Natural killer cell (primary cell): Measurements from ENCODE around the gene RFC5. TPM values are rescaled to one million over a fixed set of nuclear protein-coding genes. Genes with fewer than 3 reads are reported as not detected.

Experiments
- ATAC-seq, 3 donors: fragments of 150-1000 bp in 2 of 3; fragments of 200-7000 bp in 1 of 3; cut with Tn5 transposase; 1 replicate in 1 of 3; 2 replicates in 2 of 3; pipeline ENCODE4 v1.10.0; 2021; ENCODE audit warnings: mild to moderate bottlenecking in 2 of 3, moderate library complexity in 2 of 3
- DNase-seq, 2 donors: peaks; one replicate each; pipeline versions ENCODE4 v3.0.0 to v3.0.0-alpha.2; 2013 to 2021; ENCODE audit warnings: mixed read lengths in 1 of 2
- H3K27ac ChIP-seq: one replicate; pipeline ENCODE4 v1.5.1; 2013; ENCODE audit warnings: mild to moderate bottlenecking, low read length
- H3K27me3 ChIP-seq: one replicate; pipeline ENCODE4 v1.6.1; 2013; ENCODE audit warnings: low read length; ENCODE audit not compliant: control insufficient read depth, insufficient read depth
- H3K36me3 ChIP-seq: one replicate; pipeline ENCODE4 v1.6.1; 2013; ENCODE audit warnings: low read length; ENCODE audit not compliant: control insufficient read depth, insufficient read depth
- H3K4me1 ChIP-seq: one replicate; pipeline ENCODE4 v1.6.1; 2013; ENCODE audit warnings: low read length; ENCODE audit not compliant: control insufficient read depth, insufficient read depth
- H3K4me3 ChIP-seq: one replicate; pipeline ENCODE4 v1.5.1; 2013; ENCODE audit warnings: low read length
- H3K9me3 ChIP-seq: one replicate; pipeline ENCODE4 v1.6.1; 2013; ENCODE audit warnings: low read length; ENCODE audit not compliant: control insufficient read depth, insufficient read depth
- H3K27ac Mint-ChIP-seq, 2 donors: one replicate each; pipeline ENCODE4 v1.8.0; 2022; ENCODE audit warnings: mild to moderate bottlenecking in 2 of 2, mixed read lengths in 2 of 2, moderate library complexity in 1 of 2
- H3K27me3 Mint-ChIP-seq, 2 donors: one replicate each; pipeline ENCODE4 v1.8.0; 2022; ENCODE audit warnings: low read depth in 2 of 2, mixed read lengths in 2 of 2
- H3K36me3 Mint-ChIP-seq: one replicate; pipeline ENCODE4 v1.8.0; 2022; ENCODE audit warnings: mixed read lengths
- H3K4me1 Mint-ChIP-seq, 2 donors: one replicate each; pipeline ENCODE4 v1.8.0; 2022; ENCODE audit warnings: mixed read lengths in 2 of 2
- H3K4me3 Mint-ChIP-seq: one replicate; pipeline ENCODE4 v1.8.0; 2022; ENCODE audit warnings: mild to moderate bottlenecking, moderate library complexity, mixed read lengths
- H3K9me3 Mint-ChIP-seq, 2 donors: one replicate each; pipeline ENCODE4 v1.8.0; 2022; ENCODE audit warnings: mixed read lengths in 2 of 2
- WGBS: methylation state at CpG from one replicate; pipeline ENCODE4 v1.1.7; 2013; ENCODE audit warnings: missing lambda C conversion rate; ENCODE audit not compliant: insufficient coverage; 5-methylcytosine and 5-hydroxymethylcytosine counted together
- intact Hi-C: fragments of 100-400 bp; cut with micrococcal nuclease; formaldehyde crosslinking; loops from one replicate; pipeline ENCODE4 v1.14.2; 2022
- total RNA-seq, 4 donors: library from RNA; stranded (reverse); fragments of 120-200 nt in 1 of 4; gene quantifications; one replicate each; pipeline versions ENCODE4 v1.2.3 to v1.2.4, GENCODE V29; 2013 to 2022
- TF ChIP-seq, protein P1 (sequence below): fragments of 200-600 bp; IDR thresholded peaks from one replicate; pipeline ENCODE4 v1.8.0; 2022; ENCODE audit warnings: antibody characterized with exemption

RFC5 gene
- total RNA-seq, 3 donors from 2014 or later (not counting 1 experiment from before 2014, with no cell fraction given): 11.9 to 19.6 (median 15.8) TPM

DNA sequence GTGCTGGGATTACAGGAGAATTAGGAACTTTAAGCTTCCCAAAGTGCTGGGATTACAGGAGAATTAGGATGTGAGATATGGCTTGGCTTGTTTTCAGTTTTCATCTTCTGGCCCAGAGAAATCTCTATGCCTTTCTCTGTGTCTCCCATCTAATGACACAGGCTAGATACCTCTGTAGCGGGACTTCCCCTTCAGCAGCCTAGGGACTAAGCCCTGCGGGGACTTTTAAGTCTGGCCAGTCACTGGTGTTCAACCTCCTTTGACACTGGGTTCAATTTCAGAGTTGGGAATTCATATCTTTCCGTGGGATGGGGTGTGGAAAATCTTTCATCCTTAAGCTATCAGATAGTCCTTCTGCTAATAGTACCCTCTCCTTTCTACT, 6.2 kb downstream of the RFC5 start:
- H3K36me3 ChIP-seq: peaks cover 33% of the 10 kb centered on the region
- no peaks in the 10 kb centered on the region for H3K27me3 Mint-ChIP-seq
- ATAC-seq (no peak), DNase-seq (no peak)
- H3K4me1 Mint-ChIP-seq: peaks cover 4 to 5% of the 10 kb centered on the region in 2 donors
- H3K27ac ChIP-seq: no peak overlapping the region
- H3K4me3 ChIP-seq: no peak overlapping the region
- no peaks in the 10 kb centered on the region for H3K4me1 ChIP-seq
- no peak overlapping the region for H3K27ac Mint-ChIP-seq
- no peaks in the 10 kb centered on the region for H3K9me3 Mint-ChIP-seq
- H3K36me3 Mint-ChIP-seq: peaks cover 6% of the 10 kb centered on the region
- no peaks in the 10 kb centered on the region for H3K9me3 ChIP-seq
- H3K4me3 Mint-ChIP-seq: no peak overlapping the region
- H3K27me3 ChIP-seq: no peaks in the 10 kb centered on the region
- intact Hi-C loops: no loop called here
- TF ChIP-seq, protein P1, sequence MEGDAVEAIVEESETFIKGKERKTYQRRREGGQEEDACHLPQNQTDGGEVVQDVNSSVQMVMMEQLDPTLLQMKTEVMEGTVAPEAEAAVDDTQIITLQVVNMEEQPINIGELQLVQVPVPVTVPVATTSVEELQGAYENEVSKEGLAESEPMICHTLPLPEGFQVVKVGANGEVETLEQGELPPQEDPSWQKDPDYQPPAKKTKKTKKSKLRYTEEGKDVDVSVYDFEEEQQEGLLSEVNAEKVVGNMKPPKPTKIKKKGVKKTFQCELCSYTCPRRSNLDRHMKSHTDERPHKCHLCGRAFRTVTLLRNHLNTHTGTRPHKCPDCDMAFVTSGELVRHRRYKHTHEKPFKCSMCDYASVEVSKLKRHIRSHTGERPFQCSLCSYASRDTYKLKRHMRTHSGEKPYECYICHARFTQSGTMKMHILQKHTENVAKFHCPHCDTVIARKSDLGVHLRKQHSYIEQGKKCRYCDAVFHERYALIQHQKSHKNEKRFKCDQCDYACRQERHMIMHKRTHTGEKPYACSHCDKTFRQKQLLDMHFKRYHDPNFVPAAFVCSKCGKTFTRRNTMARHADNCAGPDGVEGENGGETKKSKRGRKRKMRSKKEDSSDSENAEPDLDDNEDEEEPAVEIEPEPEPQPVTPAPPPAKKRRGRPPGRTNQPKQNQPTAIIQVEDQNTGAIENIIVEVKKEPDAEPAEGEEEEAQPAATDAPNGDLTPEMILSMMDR: no peak
- WGBS: 100% methylated on average over 2 of the region's 3 CpGs

DNA sequence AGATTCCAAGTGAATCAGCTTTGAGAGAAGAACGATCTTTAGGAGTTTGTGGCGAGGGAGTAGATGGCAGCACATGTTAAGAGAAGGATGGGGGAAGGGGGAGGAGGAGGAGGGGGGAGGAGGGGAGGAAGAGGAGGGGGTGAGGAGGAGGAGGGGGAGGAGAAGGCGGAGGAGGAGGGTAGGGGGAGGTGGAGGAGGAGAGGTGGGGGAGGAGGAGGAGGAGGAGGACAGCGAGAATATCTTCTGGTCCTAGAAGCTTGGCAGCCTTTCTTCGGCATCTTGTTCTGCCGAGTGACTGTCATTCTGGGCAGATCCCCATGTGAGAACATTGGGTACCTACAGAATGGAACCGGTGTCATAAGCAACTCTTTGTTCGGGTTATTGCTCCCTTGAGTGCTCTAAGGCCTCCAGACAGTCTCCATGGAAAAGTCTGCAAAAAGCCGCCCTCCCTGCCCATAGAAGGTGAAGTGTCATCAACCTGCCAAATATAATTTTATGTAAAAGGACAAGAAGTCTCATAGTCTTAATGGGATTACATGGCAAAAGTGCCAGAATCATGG, 6.9 kb downstream of the RFC5 start:
- ATAC-seq: no peak
- 94% methylated on average over 8 of the region's 9 CpGs for WGBS
- Mint-ChIP-seq H3K4me3 (no peak overlapping the region), H3K36me3 (peaks cover 6% of the 10 kb centered on the region), H3K4me1 (no peaks in the 10 kb centered on the region), H3K27ac (no peak overlapping the region), H3K27me3 (no peaks in the 10 kb centered on the region), H3K9me3 (no peaks in the 10 kb centered on the region)
- Histone ChIP-seq H3K4me1 (no peaks in the 10 kb centered on the region), H3K36me3 (peaks cover 33% of the 10 kb centered on the region), H3K4me3 (no peak overlapping the region), H3K27ac (no peak overlapping the region), H3K9me3 (no peaks in the 10 kb centered on the region), H3K27me3 (no peaks in the 10 kb centered on the region)
- DNase-seq: no peak
- TF ChIP-seq, protein P1: no peak
- intact Hi-C loops: no loop called here

DNA sequence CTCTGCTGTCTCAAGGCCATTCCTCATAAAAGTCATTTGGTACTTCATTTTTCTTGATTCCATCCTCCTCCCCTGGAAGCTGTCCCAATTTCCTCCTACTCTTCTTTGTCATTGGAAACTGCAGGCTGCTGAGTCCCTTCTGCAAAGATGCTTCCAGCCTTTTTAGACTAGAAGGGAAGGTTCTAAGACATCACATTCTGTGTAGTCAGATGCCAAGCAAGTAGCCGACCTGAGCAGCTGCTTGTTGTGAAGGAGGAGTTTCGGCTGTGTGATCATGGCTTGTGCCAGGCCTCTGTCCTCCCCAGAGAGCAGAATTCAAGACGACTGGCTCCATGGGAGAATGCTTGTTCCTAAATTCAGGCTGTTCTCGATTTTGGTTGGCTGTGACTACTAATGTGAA, 8.7 kb downstream of the RFC5 start:
- no peak overlapping the region for H3K27ac Mint-ChIP-seq
- Histone ChIP-seq H3K27ac (no peak overlapping the region), H3K9me3 (no peaks in the 10 kb centered on the region), H3K4me1 (no peaks in the 10 kb centered on the region), H3K36me3 (peaks cover 25% of the 10 kb centered on the region), H3K4me3 (no peak overlapping the region), H3K27me3 (no peaks in the 10 kb centered on the region)
- intact Hi-C loops: no loop called here
- TF ChIP-seq, protein P1: no peak
- H3K4me3 Mint-ChIP-seq: no peak overlapping the region
- ATAC-seq (no peak), DNase-seq (no peak)
- no peaks in the 10 kb centered on the region for H3K27me3 Mint-ChIP-seq
- H3K9me3 Mint-ChIP-seq: no peaks in the 10 kb centered on the region
- H3K4me1 Mint-ChIP-seq: no peaks in the 10 kb centered on the region
- H3K36me3 Mint-ChIP-seq: peaks cover 6% of the 10 kb centered on the region
- 95% methylated on average over 4 of the region's 4 CpGs for WGBS

DNA sequence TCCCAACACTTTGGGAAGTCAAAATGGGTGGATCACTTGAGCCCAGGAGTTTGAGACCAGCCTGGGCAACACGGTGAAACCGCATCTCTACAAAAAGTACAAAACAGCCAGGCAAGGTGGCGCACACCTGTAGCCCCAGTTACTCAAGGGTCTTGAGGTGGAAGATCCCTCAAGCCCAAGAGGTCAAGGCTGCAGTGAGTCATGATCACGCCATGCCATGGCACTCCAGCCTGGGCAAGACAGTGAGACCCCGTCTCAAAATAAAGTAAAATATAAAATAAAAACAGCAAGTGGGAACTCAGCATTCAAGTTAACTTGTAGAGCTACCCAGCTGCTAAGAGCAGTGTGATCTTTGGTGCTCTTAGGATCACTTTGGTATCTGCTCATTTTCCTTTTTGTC, 12.7 kb downstream of the RFC5 start:
- no peaks in the 10 kb centered on the region for H3K9me3 ChIP-seq
- H3K4me3 ChIP-seq: no peak overlapping the region
- 99% methylated on average over 4 of the region's 5 CpGs for WGBS
- ATAC-seq: no peak
- H3K4me3 Mint-ChIP-seq: no peak overlapping the region
- DNase-seq: no peak
- H3K27ac ChIP-seq: no peak overlapping the region
- H3K36me3 ChIP-seq: peaks cover 37% of the 10 kb centered on the region
- H3K4me1 ChIP-seq: no peaks in the 10 kb centered on the region
- peak overlapping the region in 1 of 2 donors; percentile 22 for H3K27ac Mint-ChIP-seq
- H3K27me3 ChIP-seq: no peaks in the 10 kb centered on the region
- no peaks in the 10 kb centered on the region for H3K27me3 Mint-ChIP-seq
- TF ChIP-seq, protein P1: no peak
- intact Hi-C loops: no loop called here
- H3K4me1 Mint-ChIP-seq: no peaks in the 10 kb centered on the region
- H3K9me3 Mint-ChIP-seq: no peaks in the 10 kb centered on the region
- H3K36me3 Mint-ChIP-seq: peaks cover 3% of the 10 kb centered on the region
